Heart left ventricle (tissue), 16 donors: ENCODE results near the gene ITGB3. TPM values are rescaled to one million over a fixed set of nuclear protein-coding genes. Genes with fewer than 3 reads are reported as not detected.

ENCODE experiments used
- ATAC-seq, 4 donors: fragments of 200-7000 bp; cut with Tn5 transposase; one replicate each; pipeline ENCODE4 v1.9.1; 2020 to 2022; ENCODE audit warnings: moderate library complexity in 4 of 4, mild to moderate bottlenecking in 3 of 4, moderate number of reproducible peaks in 1 of 4
- DNase-seq, 5 donors: peaks; one replicate each; pipeline ENCODE4 v3.0.0-alpha.2; 2020
- H3K27ac ChIP-seq, 12 donors: fragments of 200-600 bp; sonication (generic) in 4 of 12; one replicate each; pipeline versions ENCODE4 v1.5.0 to v1.8.0; 2016 to 2022; ENCODE audit warnings: mild to moderate bottlenecking in 2 of 12
- H3K27me3 ChIP-seq, 9 donors: fragments of 200-600 bp; sonication (generic) in 2 of 9; one replicate each; pipeline versions ENCODE4 v1.5.1 to v1.8.0; 2016 to 2022; ENCODE audit warnings: mild to moderate bottlenecking in 3 of 9
- H3K36me3 ChIP-seq, 9 donors: fragments of 200-600 bp; sonication (generic) in 2 of 9; one replicate each; pipeline versions ENCODE4 v1.5.0 to v1.8.0; 2018 to 2022; ENCODE audit warnings: mild to moderate bottlenecking in 2 of 9
- H3K4me1 ChIP-seq, 12 donors: fragments of 200-600 bp; sonication (generic) in 4 of 12; one replicate each; pipeline versions ENCODE4 v1.5.0 to v1.8.0; 2016 to 2022; ENCODE audit warnings: mild to moderate bottlenecking in 3 of 12
- H3K4me3 ChIP-seq, 12 donors: fragments of 200-600 bp; sonication (generic) in 4 of 12; one replicate each; pipeline versions ENCODE4 v1.5.0 to v1.8.0; 2017 to 2022; ENCODE audit warnings: mild to moderate bottlenecking in 9 of 12, moderate library complexity in 4 of 12
- H3K9me3 ChIP-seq, 12 donors: fragments of 200-600 bp; sonication (generic) in 4 of 12; one replicate each; pipeline versions ENCODE4 v1.5.0 to v1.8.0; 2016 to 2022; ENCODE audit warnings: mild to moderate bottlenecking in 1 of 12
- POLR2A ChIP-seq, 2 donors: fragments of 450-650 bp; IDR thresholded peaks; one replicate each; pipeline ENCODE4 v1.6.1; 2017; ENCODE audit warnings: antibody characterized with exemption in 2 of 2, mild to moderate bottlenecking in 2 of 2, moderate library complexity in 2 of 2
- WGBS, 4 donors: extraction: QIAGEN DNeasy Blood & Tissue Kit in 2 of 4; methylation state at CpG; one replicate each; pipeline versions ENCODE4 v1.1.5 to v1.1.7; 2013 to 2018; 5-methylcytosine and 5-hydroxymethylcytosine counted together
- intact Hi-C, 10 donors: fragments of 100-400 bp; cut with DNase I; formaldehyde crosslinking; loops; one replicate each; pipeline versions ENCODE4 v1.11.1 to v1.14.2; 2022
- polyA plus RNA-seq, 2 donors: library from polyadenylated mRNA; stranded (reverse); fragments of 200-250 nt; gene quantifications; one replicate each; pipeline ENCODE4 v1.2.3, GENCODE V29; 2013
- total RNA-seq, 9 donors: library from RNA; depleted of rRNA in 2 of 9; stranded (reverse); fragments of >200 nt in 2 of 9; fragmentation: NEBNext Ultra II Directional in 3 of 9; extraction: Animal tissue kit (Norgen Biotek cat#: 25700) in 3 of 9; gene quantifications; one replicate each; pipeline versions ENCODE4 v1.1.0 to v1.2.4, GENCODE V29; 2016 to 2023
- TF ChIP-seq, protein P1 (sequence below), 12 donors: fragments of 200-600 bp; sonication (generic) in 4 of 12; IDR thresholded peaks; one replicate each; pipeline versions ENCODE4 v1.5.0 to v1.8.0; 2018 to 2022; ENCODE audit warnings: antibody characterized with exemption in 12 of 12, mild to moderate bottlenecking in 5 of 12
- donor health status: ischemic (EF 13 %, LVEDD 7.1; RV severe dilation, severe dysfunction).
- donor health status: healthy with polysubstance abuse.
- donor health status: DM: no; HTN: yes; CAD: no.
- donor health status: DM: no; HTN: no; CAD: no.
- donor health status: ischemic (EF 25% LVEDD 6.9; RV normal size, moderate dysfunction).
- donor health status: ischemic (EF 25% LVEDD 5.7; RV mildly dilated, moderate dysfunction).
- donor health status: healthy.
- donor health status: DM: yes; HTN: yes; CAD: no.
- donor health status: ischemic (EF 35%, LVEDD 5.7; RV mildly dilated, moderate dysfunction).
- donor health status: nonischemic (EF 11% LVEDD 7.7; RV severe dilation, severe dysfunction).
- donor health status: DM: yes; HTN: yes; CAD: no.
- donor health status: PGD.
- donor health status: ischemic (EF 29% LVEDD 5.4; RV normal size, mild dysfunction).
- donor health status: nonischemic (EF 23%, LVEDD 6.1; RV moderate dilation, normal function).

Gene ITGB3
- total and polyA plus RNA-seq, 11 donors = 1.3 to 14.8 (median 4.8) TPM

DNA sequence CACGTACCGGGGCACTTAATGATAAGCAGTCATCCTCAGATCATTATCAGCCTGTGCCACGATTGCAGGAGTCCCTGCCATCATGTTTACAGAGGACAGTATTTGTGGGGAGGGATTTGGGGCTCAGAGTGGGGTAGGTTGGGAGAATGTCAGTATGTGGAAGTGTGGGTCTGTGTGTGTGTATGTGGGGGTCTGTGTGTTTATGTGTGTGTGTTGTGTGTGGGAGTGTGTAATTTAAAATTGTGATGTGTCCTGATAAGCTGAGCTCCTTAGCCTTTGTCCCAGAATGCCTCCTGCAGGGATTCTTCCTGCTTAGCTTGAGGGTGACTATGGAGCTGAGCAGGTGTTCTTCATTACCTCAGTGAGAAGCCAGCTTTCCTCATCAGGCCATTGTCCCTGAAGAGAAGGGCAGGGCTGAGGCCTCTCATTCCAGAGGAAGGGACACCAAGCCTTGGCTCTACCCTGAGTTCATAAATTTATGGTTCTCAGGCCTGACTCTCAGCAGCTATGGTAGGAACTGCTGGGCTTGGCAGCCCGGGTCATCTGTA lies 56.6 kb downstream of the ITGB3 start:
- Histone ChIP-seq H3K4me3 (no peak overlapping the region), H3K4me1 (peaks cover 0 to 17% (median 4%) of the 10 kb centered on the region in 12 donors), H3K9me3 (no peaks in the 10 kb centered on the region), H3K36me3 (peaks cover 0 to 9% (median 4%) of the 10 kb centered on the region in 9 donors), H3K27ac (no peak overlapping the region), H3K27me3 (no peaks in the 10 kb centered on the region)
- intact Hi-C loops = loop anchor here in 2 of 10 donors (1.0 to 10.0 kb wide), 3 partner anchors 21 to 368 kb away; no protein-coding TSS in a partner anchor
- ATAC-seq = no peak
- TF ChIP-seq, protein P1, sequence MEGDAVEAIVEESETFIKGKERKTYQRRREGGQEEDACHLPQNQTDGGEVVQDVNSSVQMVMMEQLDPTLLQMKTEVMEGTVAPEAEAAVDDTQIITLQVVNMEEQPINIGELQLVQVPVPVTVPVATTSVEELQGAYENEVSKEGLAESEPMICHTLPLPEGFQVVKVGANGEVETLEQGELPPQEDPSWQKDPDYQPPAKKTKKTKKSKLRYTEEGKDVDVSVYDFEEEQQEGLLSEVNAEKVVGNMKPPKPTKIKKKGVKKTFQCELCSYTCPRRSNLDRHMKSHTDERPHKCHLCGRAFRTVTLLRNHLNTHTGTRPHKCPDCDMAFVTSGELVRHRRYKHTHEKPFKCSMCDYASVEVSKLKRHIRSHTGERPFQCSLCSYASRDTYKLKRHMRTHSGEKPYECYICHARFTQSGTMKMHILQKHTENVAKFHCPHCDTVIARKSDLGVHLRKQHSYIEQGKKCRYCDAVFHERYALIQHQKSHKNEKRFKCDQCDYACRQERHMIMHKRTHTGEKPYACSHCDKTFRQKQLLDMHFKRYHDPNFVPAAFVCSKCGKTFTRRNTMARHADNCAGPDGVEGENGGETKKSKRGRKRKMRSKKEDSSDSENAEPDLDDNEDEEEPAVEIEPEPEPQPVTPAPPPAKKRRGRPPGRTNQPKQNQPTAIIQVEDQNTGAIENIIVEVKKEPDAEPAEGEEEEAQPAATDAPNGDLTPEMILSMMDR (IDR thresholded peaks at IDR 0.05) = no peak
- no peak for TF ChIP-seq POLR2A (IDR thresholded peaks at IDR 0.05)
- 66 to 75% (median 72%) methylated on average over 4 of the region's 4 CpGs for WGBS, 4 donors
- DNase-seq = no peak

DNA sequence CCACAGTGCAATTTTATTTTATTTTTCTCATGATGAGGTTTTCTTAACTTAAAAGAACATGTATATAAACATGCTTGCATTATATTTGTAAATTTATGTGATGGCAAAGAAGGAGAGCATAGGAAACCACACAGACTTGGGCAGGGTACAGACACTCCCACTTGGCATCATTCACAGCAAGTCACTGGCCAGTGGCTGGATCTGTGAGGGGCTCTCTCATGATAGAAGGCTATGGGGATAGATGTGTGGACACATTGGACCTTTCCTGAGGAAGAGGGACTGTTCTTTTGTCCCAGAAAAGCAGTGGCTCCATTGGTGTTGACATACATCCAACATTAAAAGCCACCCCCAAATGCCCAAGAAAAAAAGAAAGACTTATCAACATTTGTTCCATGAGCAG lies 57.8 kb downstream of the ITGB3 start:
- Histone ChIP-seq H3K9me3 (no peaks in the 10 kb centered on the region), H3K4me1 (peaks cover 0 to 16% (median 2%) of the 10 kb centered on the region in 12 donors), H3K27ac (no peak overlapping the region), H3K27me3 (no peaks in the 10 kb centered on the region), H3K4me3 (no peak overlapping the region), H3K36me3 (peaks cover 0 to 9% (median 4%) of the 10 kb centered on the region in 9 donors)
- no peak for TF ChIP-seq POLR2A (IDR thresholded peaks at IDR 0.05)
- TF ChIP-seq, protein P1 (IDR thresholded peaks at IDR 0.05) = no peak
- DNase-seq (no peak), ATAC-seq (no peak)
- intact Hi-C loops = loop anchor here in 2 of 10 donors (5.0 to 10.0 kb wide), 2 partner anchors 147 to 369 kb away; no protein-coding TSS in a partner anchor

DNA sequence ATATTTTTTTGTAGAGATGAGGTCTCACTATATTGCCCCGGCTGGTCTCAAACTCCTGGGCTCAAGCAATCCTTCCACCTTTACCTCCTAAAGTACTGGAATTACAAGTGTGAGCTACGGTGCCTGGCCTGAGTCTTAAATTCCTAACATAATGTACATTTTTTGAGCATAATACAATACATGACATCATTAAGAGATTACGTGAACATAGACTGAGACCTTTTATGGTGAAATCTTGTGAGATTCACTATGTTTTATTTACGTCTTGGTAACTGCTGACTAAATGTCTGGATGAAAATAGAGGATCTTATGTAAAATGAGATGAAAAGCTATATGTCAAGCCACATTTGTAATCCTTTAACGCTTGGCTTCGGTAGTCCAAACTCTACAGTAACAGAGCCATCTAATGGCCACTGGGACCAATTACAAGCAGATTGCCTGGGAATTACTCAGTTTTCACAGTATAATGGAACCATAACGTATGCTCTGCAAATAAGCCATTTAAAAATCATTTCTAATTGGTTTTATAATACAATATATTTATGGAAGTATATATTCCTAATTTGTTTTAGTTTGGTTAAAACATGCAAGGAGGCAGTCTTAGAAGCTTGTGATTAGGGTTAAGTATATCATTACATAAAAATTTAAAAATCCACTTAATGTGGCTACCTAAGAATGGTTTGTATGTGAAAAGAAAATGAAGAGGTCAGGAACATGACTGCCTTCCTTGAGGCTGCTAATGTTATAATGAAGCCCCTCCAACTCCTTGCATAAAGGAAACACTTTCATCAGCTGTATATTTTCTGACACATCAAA lies 62.0 kb downstream of the ITGB3 start:
- intact Hi-C loops = loop anchor here in 8 of 10 donors (1.0 to 10.0 kb wide), 6 partner anchors 38 to 151 kb away; no protein-coding TSS in a partner anchor
- 26 to 31% (median 27%) methylated on average over 7 of the region's 7 CpGs for WGBS, 4 donors
- peaks cover 0 to 4% (median 0%) of the 10 kb centered on the region in 9 donors for H3K36me3 ChIP-seq
- H3K27me3 ChIP-seq = no peaks in the 10 kb centered on the region
- peak in 2 of 5 donors; percentile 31 to 37 for DNase-seq
- peaks cover 0 to 1% (median 0%) of the 10 kb centered on the region in 12 donors for H3K9me3 ChIP-seq
- no peak overlapping the region for H3K4me3 ChIP-seq
- no peak for TF ChIP-seq POLR2A (IDR thresholded peaks at IDR 0.05)
- TF ChIP-seq, protein P1 (IDR thresholded peaks at IDR 0.05) = peak; percentile 70 to 93 (median 86)
- peaks cover 0 to 15% (median 2%) of the 10 kb centered on the region in 12 donors for H3K4me1 ChIP-seq
- H3K27ac ChIP-seq = peak overlapping the region in 3 of 12 donors; percentile 31 to 66 (median 64)
- ATAC-seq = peak; percentile 65 to 84 (median 80)

DNA sequence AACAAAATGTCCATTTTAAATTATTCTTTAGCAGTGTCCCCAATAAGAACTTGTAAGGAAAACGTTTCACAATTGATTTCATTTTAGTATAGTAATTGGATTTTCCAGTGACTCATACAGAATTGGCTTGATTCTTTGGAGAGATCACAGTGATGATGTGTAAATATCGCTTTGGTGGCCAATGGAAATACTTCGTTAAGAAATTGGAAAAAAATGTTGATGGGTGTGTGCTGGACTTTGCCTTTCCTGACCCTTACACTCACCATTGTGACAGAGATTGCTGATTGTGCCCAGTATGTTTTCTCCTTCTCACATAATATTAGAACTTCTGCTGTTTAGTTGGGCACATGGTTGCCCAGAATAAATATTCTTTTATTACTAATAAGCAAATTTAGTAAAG lies 62.7 kb downstream of the ITGB3 start:
- ATAC-seq (peak in 2 of 4 donors; percentile 48 to 68), DNase-seq (no peak)
- peaks cover 0 to 7% (median 0%) of the 10 kb centered on the region in 12 donors for H3K9me3 ChIP-seq
- no peaks in the 10 kb centered on the region for H3K27me3 ChIP-seq
- peaks cover 0 to 15% (median 2%) of the 10 kb centered on the region in 12 donors for H3K4me1 ChIP-seq
- 46 to 48% (median 46%) methylated on average over 3 of the region's 3 CpGs for WGBS, 4 donors
- TF ChIP-seq, protein P1 (IDR thresholded peaks at IDR 0.05) = no peak
- no peak for TF ChIP-seq POLR2A (IDR thresholded peaks at IDR 0.05)
- intact Hi-C loops = loop anchor here in 4 of 10 donors (1.0 to 10.0 kb wide), 4 partner anchors 39 to 152 kb away; no protein-coding TSS in a partner anchor
- no peak overlapping the region for H3K4me3 ChIP-seq
- peaks cover 0 to 4% (median 0%) of the 10 kb centered on the region in 9 donors for H3K36me3 ChIP-seq
- H3K27ac ChIP-seq = peak overlapping the region in 3 of 12 donors; percentile 31 to 66 (median 64)
